Gastroesophageal sphincter (tissue), 3 donors: ENCODE results near the gene LIN9.

Source experiments
- EP300 ChIP-seq: sonication (generic); formaldehyde crosslinking; IDR thresholded peaks from one replicate; pipeline ENCODE4 v1.6.1; 2017; ENCODE audit warnings: antibody characterized with exemption, mild to moderate bottlenecking
- POLR2A ChIP-seq, 2 donors: fragments of 450-650 bp; IDR thresholded peaks; one replicate each; pipeline ENCODE4 v1.6.1; 2017; ENCODE audit warnings: antibody characterized with exemption in 2 of 2, mild to moderate bottlenecking in 2 of 2, moderate library complexity in 1 of 2
- POLR2AphosphoS5 ChIP-seq: sonication (generic); formaldehyde crosslinking; IDR thresholded peaks from one replicate; pipeline ENCODE4 v1.6.1; 2017; ENCODE audit warnings: antibody characterized with exemption
- TF ChIP-seq, protein P1 (sequence below), 4 experiments: fragments of 200-600 bp in 2 of 4; fragments of 450-650 bp in 2 of 4; sonication (generic) in 1 of 4; IDR thresholded peaks; one replicate each; pipeline ENCODE4 v1.5.1; 2017 to 2019; ENCODE audit warnings: antibody characterized with exemption in 4 of 4, mild to moderate bottlenecking in 2 of 4, moderate library complexity in 2 of 4

GRCh38 chr1:226351709-226352108, 42.7 kb upstream of the LIN9 start:
- TF ChIP-seq, protein P1, sequence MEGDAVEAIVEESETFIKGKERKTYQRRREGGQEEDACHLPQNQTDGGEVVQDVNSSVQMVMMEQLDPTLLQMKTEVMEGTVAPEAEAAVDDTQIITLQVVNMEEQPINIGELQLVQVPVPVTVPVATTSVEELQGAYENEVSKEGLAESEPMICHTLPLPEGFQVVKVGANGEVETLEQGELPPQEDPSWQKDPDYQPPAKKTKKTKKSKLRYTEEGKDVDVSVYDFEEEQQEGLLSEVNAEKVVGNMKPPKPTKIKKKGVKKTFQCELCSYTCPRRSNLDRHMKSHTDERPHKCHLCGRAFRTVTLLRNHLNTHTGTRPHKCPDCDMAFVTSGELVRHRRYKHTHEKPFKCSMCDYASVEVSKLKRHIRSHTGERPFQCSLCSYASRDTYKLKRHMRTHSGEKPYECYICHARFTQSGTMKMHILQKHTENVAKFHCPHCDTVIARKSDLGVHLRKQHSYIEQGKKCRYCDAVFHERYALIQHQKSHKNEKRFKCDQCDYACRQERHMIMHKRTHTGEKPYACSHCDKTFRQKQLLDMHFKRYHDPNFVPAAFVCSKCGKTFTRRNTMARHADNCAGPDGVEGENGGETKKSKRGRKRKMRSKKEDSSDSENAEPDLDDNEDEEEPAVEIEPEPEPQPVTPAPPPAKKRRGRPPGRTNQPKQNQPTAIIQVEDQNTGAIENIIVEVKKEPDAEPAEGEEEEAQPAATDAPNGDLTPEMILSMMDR (IDR thresholded peaks at IDR 0.05) = no peak
- TF ChIP-seq EP300 = no peak
- no peak for TF ChIP-seq POLR2AphosphoS5
- TF ChIP-seq POLR2A (IDR thresholded peaks at IDR 0.05) = no peak
